A673 (cell line): ENCODE data around the gene MGAT5B.
"Not testable (repeated sequence)": the region's sequence is repeated elsewhere in the genome, so short reads cannot be mapped to it uniquely, and the experiment has no call there.

Experiments
- EZH2 ChIP-seq: fragments of 200-600 bp; sonication (generic); IDR thresholded peaks from 2 replicates; pipeline ENCODE4 v1.6.1; 2017; ENCODE audit warnings: borderline replicate concordance, low read depth, mild to moderate bottlenecking, mixed read lengths, antibody characterized with exemption, low read length; ENCODE audit not compliant: poor library complexity, severe bottlenecking
- TF ChIP-seq, protein P1 (sequence below): fragments of 300-800, 200-600 bp; sonication (generic); conservative IDR thresholded peaks from 2 replicates; pipeline ENCODE4 v1.5.1; 2017; ENCODE audit warnings: low read depth, mild to moderate bottlenecking, antibody characterized with exemption, low read length, moderate library complexity, mixed read lengths

DNA sequence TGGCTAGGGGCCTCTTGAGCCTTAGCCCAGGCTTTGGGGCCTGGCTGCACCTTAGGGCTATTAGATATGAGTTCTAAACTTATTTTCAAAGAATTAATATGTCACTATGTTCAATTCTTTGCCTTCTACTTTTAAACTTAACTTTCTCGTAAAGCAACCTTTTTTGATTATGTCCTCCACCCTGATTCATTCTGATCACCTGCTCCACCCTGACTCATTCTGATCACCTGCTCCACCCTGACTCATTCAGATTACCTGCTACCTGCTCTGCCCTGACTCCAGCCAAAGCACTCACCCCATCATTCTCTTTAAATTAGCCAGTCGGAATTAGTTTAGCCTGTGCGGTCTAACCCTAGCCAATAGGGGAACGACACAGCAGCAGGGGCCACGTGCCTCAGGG, 102.0 kb downstream of the MGAT5B start:
- TF ChIP-seq, protein P1, sequence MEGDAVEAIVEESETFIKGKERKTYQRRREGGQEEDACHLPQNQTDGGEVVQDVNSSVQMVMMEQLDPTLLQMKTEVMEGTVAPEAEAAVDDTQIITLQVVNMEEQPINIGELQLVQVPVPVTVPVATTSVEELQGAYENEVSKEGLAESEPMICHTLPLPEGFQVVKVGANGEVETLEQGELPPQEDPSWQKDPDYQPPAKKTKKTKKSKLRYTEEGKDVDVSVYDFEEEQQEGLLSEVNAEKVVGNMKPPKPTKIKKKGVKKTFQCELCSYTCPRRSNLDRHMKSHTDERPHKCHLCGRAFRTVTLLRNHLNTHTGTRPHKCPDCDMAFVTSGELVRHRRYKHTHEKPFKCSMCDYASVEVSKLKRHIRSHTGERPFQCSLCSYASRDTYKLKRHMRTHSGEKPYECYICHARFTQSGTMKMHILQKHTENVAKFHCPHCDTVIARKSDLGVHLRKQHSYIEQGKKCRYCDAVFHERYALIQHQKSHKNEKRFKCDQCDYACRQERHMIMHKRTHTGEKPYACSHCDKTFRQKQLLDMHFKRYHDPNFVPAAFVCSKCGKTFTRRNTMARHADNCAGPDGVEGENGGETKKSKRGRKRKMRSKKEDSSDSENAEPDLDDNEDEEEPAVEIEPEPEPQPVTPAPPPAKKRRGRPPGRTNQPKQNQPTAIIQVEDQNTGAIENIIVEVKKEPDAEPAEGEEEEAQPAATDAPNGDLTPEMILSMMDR: not testable (repeated sequence)
- TF ChIP-seq EZH2: not testable (repeated sequence)
